UCSD-AML1 (cell line): ENCODE measurements around the gene HOXA6.
A peak's percentile ranks its signal among the peaks of the same experiment; 100 is the strongest.

ENCODE experiments used
- DNase-seq: peaks from one replicate; lab custom pipeline; 2025; ENCODE audit not compliant: unreplicated experiment; lab: John Stamatoyannopoulos, UW

Gene HOXA6

DNA sequence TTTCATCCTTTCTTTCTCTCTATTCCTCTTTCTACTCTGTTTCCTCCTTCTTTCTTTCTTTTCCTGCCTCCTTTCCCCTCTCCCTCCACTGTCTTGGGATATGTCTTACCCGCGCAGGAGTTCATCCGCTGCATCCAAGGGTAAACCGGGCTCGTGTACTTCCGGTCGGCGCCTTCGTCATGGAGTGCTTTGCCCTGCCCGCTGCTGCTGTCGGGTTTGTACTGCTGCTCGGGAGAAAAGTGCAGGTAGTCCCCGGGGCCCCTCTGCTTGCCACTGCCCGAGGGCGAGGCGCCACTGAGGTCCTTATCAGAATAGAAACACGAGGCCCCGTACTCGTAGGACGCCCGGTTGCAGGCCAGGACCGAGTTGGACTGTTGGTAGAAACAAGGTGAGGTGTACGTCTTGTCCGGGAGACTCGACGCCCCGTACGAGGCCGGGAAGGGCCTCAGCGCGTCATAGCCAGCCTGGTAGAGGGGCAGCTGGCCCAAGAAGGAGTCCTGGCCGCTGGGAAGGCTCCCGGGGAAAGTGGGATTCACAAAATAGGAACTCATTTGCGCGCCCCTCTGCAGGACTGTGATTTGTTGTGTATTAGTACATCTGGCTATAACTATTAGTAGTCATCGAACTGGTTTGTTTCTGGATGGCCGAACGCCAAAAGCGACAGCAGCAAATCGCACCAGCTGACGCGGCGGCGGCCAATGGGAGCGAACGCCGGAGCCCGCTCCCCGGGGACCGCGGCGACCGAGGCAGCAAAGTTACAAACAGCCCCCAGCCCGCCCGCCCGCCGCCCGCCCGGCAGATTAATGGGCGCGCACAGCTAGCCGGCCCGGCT lies at the start of gene HOXA6:
Gene HOXA6, minus strand, starts transcription at position 576 of the 832 bp plus-strand sequence. Its CDS starts 25 bp downstream, at position 551.
- DNase-seq, result no peak

DNA sequence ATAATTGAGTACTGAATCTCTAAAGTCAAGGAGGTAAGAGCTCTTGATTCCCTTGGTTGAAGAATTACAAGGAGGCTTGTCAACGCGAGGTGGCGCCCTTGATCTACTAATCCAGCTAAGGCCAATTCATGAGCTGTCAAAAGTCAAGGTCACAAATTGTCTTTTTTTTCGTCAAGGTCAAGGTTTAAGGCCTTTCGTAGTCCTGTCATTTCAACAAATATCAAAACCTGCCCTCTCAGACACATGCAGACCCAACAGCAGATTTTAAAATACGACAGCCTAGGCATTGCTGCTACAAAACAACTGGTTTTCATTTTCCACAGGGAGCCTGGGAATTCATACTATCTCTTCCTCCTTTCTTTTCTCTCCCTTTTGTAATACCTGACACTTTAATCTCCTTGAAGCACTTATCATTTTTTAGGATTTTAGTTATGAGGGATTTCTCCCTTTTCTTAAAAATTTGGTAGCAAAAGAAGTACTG lies 48.8 kb upstream of the HOXA6 start:
- peak; percentile 47 for DNase-seq

DNA sequence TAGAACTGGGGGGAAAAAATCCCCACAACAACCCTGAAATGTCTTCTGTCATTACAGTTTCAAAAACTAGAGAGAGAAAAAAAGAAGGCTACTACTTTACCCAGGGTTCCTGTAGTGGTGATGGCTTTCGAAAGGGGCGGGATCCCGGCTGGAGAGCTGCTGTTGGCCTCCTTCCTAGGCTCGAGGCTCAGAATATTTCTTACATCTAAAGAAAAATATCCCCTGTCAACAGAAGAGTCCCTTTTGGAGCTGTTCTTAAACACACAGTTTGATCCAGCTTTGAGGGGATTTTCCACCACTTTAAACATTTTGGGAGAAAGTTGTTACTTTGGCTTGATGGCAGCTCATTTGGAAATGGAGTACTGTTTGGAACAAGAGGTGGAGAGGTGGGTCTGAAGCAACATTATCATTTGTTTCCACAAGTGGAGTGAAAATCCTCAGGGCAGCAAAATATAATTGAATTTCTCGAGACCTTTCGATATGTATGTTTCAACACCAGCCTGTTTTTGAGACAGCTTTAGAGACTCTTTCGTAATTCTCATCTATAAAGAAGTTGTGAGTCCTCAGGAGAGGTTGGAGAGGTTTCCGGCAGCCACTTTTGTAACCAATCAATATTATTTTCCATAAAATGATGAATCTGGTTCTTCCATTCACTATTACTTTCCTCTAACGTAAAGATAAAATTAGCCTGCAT lies 47.3 kb upstream of the HOXA6 start:
- no peak for DNase-seq

DNA sequence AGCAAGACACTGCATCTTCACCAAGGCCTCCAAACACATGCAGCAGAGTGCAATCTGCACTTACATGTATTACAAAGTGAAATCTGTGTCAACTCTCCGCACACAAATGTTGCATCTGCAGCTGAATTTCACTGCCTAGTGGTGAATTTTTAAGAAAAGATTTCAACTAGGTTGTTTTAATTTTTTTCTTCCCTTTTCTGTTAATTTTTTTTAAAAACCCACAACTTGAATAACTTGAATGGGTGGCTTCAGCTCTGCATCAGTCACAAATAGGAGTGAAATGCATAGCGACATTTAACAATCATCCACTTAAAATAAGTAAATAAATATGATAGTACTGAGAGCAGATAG lies 46.4 kb upstream of the HOXA6 start:
- DNase-seq, result no peak

GRCh38 chr7:27193335-27194001 lies 45.9 kb upstream of the HOXA6 start:
- no peak for DNase-seq

DNA sequence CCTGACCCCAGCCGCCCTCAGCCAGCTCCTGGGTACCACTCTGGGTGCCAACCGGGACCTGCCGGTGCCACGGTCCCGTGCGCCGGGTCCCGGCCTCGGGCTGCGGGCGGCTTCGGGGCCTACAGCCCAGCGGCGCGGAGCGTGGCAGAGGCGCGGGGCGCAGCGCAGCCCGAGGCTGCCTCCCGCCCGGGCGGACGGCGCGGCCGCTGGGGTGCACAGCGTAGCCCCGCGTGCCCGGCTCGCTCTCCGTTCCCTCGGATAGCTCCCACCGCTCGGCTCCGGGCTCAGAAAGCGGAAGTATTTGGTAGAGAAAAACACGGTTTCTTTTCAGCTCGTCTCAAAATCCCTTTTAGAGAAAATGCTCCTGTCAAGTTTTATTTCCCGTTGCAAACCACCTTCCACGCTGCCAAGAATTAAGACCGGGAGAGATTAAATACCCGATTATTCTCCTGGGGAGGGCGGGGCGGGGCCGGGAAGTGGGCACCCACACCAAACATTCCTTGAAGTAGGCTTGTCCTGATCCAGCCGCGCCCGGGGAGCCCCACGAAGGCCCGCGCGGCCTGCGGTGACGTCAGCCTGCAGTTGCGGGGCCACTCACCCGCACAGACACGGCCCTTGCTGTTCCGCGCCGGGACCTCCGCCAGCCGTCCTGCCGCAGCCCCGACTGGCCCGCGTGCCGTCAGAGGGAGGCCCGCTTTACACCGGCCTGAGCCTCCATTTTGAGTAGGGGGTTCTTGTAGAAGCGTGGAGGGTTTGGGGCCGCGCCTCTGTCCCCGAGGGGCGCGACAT lies 45.2 kb upstream of the HOXA6 start:
- peak; percentile 20 for DNase-seq

DNA sequence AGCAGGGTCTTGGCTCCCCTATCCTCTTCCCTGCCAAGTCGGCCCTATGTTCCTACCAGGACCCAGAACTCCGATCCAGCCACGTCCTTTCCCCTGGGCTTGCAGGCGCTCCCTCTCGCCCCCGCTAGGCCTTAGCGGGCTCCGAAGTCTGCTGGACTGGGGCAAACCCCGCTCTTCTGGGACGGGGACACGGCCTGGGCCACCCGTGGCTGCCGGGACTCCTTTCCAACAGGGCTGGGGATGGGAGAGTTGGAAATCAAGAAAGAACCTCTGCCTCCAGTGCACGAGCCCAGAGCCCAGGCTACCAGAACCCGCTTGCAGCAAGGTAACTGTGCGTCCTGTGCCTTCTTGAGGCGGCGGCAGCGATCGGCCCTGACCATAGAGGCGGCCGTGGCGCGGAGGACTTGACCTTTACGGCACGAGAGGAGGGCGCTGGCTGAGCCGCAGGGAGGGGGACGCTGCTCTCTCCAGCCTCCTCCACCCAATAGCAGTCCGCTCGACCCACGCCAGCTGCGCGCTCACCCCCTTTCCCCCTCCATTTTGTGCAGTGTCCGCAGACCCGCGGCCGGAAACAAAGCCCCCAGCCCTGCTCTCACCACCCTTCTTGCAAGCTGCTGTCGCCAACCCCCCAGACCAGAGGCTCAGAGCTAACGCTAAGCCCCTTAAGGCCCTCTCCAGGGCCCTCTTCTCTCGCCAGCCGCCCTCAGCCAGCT lies 44.4 kb upstream of the HOXA6 start:
- DNase-seq, result no peak

DNA sequence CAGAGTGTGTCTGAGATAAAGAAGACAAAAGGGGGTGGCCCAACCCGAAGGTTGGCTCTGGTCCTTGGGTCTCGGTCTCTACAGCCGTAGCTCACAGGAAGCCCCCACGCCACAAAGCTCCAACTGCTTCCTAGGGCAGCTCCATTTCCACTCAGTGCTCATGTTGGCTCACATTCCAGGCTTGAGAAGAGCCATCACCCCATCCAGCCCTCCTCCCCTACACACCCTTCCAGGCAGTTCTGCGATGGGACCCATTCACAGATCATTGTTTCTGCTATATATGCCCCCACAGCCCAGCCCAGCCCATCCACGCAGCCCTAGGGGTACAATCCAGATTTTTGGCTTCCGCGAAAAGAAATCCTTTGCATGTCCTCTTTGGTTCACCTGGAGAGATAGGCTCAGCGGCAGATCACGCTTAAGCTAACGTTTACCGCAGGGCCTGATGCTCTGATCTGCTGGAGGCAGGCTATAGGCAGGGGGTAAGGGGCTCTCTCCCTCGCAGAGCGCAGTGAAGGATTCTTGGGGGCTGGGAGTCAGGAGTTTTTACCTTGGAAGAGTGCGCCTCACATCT lies 43.7 kb upstream of the HOXA6 start:
- no peak for DNase-seq

- DNase-seq, result no peak
Observed at GRCh38 chr7:27189997-27190748, 42.6 kb upstream of the HOXA6 start.

DNA sequence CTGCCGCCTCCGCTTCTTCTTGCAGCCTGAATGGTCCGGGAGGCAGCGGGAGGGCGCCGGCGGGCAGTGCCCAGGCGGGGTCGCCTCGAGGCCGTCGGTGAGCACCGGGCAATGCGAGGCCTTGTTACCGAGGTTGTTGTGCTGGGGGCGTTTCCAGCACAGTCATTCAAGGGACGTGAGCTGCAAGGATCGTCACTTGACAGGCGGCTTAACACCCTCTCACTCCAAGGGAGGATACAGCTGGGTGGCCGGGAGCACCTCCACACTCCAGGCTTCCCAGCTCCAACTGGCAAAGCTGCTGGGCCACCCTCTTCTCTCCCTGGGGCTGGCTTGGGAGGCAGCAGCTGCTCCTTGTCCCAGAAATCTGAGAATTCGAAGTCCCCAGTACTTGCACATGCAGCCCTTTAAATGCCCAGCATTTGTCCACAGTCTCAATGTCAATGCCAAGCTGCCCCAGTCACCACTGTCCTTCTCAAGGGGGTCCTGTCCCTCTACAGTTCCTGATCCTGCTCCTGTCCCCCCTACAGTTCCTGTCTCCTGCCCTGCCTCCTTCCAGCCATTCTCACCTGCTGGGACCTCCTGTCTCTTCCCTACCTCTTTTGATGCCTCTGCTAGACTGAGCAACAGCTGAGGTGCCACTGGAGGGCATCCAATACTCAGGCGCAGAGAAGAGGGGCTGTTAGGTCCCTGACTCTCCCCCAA lies 41.9 kb upstream of the HOXA6 start:
- no peak for DNase-seq

DNA sequence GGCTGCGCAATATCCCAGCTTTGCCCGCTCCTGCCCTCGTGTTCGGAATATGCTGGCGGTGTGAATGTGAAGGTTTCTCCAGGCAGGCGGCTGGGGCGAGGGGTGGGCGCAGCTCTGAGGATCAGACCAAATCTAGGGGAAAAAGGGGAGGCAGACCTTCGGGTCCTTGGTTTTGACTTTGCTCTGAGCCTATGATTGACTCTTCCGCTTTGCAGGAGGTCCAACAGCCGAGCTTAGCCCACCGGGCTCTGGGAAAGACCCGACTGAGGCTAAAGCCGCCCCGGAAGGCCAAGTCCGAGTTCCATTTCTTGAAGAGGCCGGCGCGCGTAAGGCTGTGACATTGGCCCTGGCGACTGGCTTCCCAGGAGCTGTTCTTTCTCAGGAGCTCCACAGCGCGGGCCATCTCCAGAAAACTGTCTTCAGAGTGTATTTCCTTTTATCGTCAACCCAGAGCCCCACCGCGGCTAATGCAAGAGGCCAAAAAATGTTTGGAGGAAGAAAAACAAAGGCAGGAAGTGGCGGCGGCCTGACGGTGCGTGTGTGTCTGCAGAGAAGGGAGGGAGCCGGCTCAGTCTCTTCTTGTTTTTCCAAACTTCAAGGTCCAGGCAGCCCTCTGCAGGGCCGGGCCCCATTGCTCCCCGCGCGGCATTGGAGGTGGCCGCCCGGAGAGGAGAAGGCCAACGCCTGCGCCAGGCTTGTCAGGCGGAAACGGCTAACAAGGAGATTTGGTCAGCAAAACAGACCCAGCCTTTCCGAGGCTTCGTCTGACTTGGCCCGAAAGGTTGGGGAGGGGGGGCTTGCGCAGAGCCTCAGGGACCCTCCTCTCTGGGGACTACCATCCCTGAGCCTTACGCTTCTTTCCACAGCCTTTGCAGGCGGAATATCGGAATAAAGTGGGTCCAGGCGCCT lies 41.1 kb upstream of the HOXA6 start:
- DNase-seq, result peak; percentile 54

GRCh38 chr7:27187475-27188385 lies 40.2 kb upstream of the HOXA6 start:
- peak; percentile 26 for DNase-seq

DNA sequence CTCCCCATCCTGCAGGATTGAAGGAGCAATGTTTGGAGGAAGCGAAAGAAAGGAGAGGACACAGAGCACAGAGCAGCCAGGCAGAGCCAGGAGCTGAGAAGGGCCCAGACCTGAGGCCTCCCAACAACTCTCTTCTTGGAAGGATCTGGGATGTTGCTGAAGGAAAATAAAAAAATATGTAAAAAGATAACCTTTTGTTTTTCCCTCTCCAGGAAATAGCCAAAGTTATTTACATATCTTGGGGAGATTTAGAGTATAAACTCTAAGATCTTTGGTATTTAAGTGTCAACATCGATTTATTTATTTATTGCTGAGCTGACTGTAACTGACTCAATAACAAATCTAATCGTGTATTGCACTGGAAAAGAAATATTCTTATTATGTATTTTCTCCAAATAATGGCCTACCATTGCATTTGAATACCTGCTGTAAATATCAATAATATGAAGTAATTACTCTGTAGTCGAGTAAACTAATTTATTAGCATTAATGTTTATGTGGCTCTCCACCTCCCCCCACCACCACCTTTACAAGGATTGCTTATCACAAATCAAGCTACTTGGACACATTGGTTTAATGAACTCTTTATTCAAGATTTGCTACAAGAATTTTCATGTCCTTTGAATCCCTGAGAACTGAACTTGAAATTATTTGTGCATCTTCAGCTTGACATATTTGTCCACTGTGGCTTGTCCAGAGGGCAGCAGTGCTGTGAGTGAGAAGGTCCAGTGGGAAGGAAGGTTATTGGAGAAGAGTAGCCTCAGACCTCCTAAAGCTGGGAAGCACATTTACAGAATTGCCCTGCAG lies 39.3 kb upstream of the HOXA6 start:
- DNase-seq, result no peak

- peak; percentile 37 for DNase-seq
Observed at GRCh38 chr7:27185854-27186667, 38.5 kb upstream of the HOXA6 start.
